ENCODE data around the gene RNF214.

- TF ChIP-seq REST (IDR thresholded peaks at IDR 0.05; ENCODE audit: borderline replicate concordance in 1 of 2, low read depth in 1 of 2, low read length in 2 of 2) (no peak), ZBTB20 (CRISPR knock-in tag; IDR thresholded peaks at IDR 0.05; ENCODE audit: borderline replicate concordance, low read depth) (no peak), MAFK (conservative IDR thresholded peaks at IDR 0.05 in 1 of 2, IDR thresholded peaks at IDR 0.05 in 1 of 2; ENCODE audit: low read length in 2 of 2) (no peak), HIC2 (CRISPR knock-in tag; IDR thresholded peaks at IDR 0.05; ENCODE audit: low read depth) (no peak)
These were observed 102.9 kb downstream of the RNF214 start for GRCh38 chr11:117335399-117335798.

Measured in HepG2 (cell line).